Activated T-cell treated with anti-CD3 and anti-CD28 coated beads for 4 hours (primary cell): ENCODE results near the gene SLC17A2.

Source experiments
- DNase-seq: peaks from one replicate; pipeline ENCODE4 v3.0.0-alpha.2; 2020

Gene SLC17A2

DNA sequence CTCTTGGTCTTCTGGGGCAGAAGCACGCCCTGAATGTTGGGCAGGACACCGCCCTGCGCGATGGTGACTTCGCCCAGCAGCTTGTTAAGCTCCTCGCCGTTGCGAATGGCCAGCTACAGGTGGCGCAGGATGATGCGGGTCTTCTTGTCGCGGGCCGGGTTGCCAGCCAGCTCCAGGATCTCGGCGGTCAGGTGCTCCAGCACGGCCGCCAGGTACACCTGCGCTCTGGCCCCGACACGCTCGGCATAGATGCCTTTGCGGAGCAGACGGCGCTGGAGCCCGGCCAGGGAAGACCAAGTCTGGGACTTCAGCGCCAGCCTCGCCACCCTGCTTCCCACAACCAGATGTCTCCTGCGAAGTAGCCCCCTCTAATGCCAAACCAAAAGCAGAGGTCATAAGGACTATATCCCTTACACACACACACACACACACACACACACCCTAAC is 48.4 kb downstream of the SLC17A2 start:
- DNase-seq: no peak

DNA sequence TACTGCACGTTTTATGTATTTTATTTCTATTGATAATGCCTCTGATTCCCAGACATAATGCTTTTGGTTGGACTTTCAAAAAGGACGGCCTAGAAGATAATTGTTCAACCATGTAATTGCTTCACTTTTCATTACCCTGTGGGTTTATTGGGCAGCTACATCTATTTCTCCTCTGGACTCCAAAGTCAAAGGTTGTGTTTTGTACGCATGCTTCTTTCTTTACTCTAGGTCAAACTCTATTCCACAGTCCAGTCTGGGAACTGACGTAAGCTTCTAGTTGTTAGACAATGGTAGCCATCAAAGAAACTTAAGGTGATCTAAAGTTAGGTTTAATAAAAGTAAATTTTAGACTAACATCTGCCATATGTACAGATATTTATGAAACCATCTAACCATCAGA is 49.9 kb downstream of the SLC17A2 start:
- DNase-seq: no peak

DNA sequence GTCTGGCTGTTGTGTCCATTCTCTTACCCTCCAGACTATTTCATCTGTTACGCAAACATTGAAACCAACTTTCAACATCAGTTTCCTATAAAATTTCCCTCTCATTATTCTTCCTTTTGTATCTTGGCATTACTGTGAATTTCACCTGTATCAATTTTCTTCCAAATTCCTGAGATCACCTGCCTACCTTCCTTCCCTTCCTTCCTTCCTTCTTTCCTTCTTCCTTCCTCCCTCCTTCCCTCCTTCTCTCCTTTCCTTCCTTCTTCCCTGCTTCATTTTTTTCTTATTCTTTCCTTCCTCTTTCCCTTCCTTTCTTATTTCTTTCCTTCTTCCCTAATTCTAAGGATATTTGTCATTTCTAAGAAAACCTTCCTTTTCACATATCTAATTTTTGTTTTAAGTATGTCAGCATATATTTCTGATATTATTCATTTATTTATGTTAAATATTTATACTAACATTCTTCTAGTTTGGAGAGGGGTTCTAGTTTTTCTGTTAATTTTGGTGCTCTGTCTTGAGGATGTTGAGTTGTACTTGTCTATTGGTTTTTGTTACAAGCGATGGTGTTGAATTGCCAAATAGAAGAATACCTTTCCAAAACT is 51.7 kb downstream of the SLC17A2 start:
- no peak for DNase-seq

DNA sequence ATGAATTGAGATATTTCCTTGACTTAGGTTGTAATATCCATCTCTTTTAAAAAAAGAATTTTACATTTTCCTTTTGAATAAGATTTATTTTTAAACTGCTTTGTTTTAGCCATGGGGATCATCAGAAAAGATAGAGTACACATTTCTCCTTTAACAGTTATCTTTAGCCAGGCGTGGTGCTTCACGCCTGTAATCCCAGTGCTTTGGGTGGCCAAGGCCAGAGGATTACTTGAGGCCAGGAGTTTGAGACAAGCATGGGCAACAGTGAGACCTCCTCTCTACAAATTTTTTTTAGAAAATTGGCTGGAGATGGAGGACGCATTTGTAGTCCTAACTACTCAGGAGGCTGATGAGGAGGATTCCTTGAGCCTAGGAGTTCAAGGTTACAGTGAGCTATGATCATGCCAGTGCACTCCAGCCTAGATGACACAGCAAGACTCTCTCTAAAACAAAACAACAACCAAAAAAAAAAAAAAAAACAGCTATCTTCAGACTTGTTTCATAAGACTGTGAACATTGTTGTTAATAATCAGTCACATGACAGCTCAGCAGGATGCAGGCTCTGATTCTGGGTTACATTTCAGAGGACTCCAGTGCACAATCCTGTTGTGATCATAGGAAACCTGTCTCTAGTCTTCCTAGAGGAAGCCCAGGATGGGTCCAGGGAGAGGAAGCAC is 54.4 kb downstream of the SLC17A2 start:
- DNase-seq: no peak

DNA sequence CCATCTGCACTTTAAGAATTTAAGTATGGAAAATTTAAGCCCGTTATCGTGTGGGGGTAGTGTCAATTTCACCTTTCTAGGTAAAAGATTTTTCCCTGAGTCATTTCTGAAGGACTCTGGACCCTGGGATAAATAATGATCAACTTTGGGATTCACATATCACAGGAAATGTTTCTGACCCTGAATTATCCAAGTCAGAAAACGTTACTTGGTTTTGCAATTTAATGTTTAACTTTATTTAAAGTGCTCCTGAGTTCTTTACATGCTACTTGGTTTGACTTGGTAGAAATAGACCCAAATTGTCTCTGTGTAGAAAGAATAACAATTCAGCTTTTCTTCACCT is 55.0 kb downstream of the SLC17A2 start:
- no peak for DNase-seq

DNA sequence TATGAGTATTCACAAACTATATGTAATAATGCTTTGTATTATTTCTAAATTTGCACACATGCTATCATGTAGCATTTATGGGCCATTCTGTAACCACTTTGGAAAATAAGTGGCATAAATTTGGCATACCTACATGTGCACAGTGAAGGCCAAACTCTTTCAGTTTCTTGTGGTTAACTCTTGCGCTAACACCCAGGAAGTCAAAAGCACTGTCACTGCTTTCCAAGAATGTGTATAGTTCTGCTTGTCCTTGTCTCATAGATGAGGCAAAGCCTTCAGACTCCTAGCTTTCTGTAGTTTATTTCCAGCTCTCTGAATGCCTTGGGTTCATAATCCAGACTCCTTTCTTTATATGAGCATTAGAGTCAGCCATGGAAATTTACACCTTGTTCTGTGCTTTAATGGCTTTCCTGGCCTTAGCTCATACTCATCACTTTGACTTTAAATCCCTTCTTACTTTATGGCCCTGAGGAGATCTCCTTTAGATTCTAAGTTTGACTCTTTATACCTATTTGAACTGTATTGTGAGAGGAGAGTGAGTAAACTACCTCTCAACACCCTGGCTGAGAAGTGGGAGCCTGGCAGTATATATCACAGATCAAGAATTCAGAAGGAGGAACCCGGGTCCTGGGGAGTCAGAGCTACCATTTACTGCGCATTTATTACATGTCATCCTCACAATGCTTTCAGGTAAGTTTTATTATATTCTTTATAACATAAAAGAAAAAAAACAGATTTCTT is 55.5 kb downstream of the SLC17A2 start:
- no peak for DNase-seq

DNA sequence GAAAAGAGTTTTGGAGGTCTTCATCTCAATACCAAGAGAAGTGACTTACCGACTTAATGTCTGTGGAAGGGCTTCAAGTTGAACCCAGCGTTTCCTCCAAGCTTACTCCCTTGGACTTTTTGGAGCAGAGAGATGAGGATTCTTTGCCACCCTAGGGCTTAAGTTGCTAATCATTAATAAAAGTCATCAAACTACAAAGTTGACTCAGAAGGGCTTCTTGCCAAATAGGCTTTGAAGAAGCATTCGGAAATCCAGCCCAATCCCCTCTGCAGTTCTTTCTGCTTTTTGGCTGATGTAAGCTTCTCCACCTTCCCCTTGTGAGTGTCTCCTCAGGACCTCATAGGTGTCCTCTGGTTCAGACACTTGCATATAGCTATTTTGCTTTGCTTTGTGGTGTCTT is 56.4 kb downstream of the SLC17A2 start, which contains the start of gene SLC17A3:
SLC17A3 (minus strand) TSS at position 126 of the 400 bp plus-strand sequence. CDS start 5,856 bp downstream, outside the sequence.
- DNase-seq: no peak

DNA sequence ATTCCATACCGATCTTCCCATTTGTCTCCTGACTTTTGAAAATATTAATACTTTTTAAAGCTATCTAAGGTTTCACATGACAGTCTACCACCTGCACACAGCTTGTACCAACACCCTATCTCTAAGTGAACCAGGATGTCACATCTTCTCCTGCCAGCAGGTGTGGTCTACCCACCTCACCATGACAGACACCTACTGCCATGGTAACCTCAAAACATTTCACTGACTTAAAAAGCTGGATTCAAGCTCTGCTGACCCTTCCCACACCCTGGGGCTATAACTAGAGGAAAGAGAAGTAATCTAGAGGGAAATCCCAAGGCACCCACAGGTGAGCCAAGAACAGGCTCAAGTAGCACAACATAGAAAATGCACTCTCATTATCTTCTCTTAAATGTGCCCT is 57.7 kb downstream of the SLC17A2 start:
- no peak for DNase-seq

DNA sequence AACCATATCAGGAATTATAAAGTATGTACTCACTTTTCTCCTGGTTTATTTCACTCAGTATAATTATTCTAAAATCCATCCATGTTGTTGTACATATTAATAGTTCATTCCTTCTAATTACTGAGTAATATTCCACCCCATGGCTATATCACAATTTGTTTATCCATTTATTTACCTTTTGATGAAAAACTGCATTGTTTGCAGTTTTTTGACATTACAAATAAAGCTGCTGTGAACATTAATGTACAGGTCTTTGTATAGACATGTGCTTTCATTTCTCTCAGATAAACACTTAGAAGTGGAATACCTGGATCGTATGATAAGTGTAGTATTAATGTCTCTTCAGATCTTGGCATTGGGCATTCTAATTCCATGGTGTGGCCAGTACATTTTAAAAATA is 60.7 kb downstream of the SLC17A2 start:
- no peak for DNase-seq

DNA sequence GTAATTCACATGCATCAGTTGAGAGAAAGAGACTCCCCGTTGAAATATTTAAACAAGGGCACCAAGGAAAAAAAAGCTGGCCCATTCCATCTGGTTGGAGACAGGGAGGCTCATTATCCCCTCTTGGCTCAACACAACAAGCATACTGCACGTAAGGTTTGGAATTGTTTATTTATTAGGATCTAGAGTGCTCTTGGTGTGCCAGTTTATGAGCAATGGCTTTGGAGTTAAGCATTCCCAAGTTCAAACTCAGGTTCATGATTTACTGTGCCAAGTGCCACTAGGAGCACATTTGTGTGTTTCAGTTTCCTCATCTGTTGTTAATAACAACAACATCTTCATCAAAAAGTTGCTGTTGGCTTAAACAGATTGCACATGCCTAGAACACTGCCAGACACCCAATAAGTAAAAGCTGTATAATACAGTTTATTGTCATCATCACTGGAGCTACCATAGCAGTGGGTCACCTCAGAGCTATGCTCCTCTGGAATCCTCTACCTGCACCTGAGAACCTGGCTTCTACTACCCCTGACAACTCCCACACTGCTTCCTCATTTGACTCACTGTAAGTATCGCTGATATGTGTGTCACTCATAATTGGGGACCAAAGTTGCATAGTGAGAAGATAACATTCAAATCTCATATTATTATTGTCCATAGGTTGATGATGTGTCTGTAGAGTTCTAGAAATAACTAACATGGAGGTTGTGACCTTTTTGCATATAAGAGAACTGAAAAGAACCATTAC is 61.9 kb downstream of the SLC17A2 start:
- DNase-seq: no peak

DNA sequence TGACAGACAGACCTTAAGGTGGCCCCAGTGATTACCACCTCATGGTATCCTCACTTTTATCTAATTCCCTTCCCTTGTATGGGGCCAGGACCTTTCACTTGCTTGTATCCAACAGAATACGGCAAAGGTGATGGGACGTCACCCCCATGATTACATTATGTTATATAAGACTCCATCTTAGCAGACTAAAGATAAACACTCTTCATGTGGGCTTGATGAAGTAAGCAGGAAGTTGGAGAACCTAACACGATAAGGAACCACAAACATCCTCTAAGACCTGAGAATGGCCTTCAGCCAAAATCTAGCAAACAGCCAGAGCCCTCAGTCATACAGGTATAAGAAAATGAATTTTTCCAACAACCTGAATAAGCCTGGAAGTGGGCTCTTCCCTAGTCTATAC is 64.5 kb downstream of the SLC17A2 start:
- DNase-seq: no peak

DNA sequence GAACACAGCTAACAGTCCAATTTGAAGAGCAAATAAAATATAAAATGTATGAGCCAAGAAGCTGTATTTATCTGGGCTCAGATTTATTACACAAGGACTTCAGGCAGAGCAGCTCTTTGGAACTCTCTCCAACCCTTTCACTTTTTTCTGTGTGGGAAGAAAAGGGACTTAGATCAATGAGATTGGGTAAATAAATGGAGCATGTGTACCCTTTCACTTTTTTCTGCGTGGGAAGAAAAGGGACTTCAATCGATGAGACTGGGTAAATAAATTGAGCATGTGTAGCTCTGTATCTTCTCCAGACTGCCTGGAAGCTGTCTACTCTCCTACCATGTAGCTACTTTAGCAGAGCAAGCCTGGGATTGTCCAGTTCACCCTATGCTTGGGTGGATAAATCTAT is 67.1 kb downstream of the SLC17A2 start:
- no peak for DNase-seq
